Activated CD8-positive, alpha-beta memory T cell treated with anti-CD3 and anti-CD28 coated beads, Interleukin-2, amount 50 U/mL, for 1 hour (primary cell): Measurements from ENCODE around the gene CRYBG2.

Experiments
- DNase-seq: peaks from one replicate; pipeline ENCODE4 v3.0.0-alpha.2; 2020; ENCODE audit errors: extremely low read depth

CRYBG2 gene

GRCh38 chr1:26368486-26368885 lies 14.6 kb upstream of the CRYBG2 start:
- DNase-seq = no peak

DNA sequence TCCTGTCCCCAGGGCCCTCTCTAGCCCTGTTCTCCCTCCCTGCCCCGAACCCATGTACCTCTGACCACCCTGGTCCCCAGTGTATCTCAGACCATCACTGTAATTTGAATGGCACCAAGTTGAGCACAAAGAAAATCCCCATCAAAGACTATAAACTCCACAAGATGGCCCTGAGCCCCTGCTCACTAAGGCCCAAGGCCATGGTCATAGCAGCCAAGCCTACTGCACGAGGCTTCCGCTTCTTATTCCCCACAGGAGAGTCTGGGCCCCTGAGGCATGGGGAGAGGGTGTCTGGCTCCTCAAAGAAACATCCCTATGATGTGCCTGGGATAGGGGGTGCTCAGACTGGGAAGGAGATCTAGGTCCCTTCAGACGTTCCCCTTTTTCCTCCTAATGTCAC lies 14.1 kb upstream of the CRYBG2 start:
- DNase-seq = no peak

DNA sequence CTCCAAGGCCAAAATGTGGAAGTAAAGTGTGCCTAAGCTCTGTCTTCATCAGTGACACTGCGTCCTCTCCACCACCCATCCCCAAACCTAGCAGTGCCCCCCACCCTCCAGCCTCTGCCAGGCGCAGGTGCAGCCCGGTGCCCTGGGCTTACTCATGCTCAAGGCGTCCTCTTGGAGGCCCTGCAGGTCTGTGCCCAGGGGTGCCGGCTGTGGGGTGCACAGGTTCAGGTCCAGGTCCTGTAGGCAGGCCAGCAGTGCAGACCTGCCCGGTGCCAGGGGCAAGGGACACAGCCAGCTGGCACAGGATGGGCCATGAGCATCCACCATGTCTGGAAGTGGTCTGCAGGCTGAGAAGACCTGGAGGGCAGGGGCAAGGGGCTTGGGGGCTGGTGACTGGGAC lies 13.5 kb upstream of the CRYBG2 start:
- DNase-seq = no peak

DNA sequence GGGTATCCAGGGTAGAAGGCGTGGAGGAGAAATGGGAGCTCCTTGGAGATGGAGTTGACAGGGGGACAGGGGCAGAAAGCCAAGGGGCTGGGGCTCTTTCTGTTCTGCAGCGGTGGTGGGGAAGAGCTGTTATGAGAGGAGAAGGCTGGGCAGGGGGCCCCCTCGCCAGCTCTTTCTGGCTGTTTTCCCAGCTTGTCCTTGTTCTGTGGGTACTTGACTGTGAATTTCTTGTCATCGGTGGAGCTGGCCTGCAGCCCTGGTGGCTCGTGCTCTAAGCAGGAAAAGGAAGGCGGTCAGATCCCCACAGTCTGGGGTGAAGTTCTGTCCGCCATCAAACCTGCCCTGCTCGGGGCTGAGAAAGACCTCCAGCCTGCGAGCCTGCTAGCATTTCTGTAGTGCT lies 11.0 kb upstream of the CRYBG2 start:
- DNase-seq = no peak

GRCh38 chr1:26363549-26364448 lies 9.9 kb upstream of the CRYBG2 start:
- peak; percentile 63 for DNase-seq

DNA sequence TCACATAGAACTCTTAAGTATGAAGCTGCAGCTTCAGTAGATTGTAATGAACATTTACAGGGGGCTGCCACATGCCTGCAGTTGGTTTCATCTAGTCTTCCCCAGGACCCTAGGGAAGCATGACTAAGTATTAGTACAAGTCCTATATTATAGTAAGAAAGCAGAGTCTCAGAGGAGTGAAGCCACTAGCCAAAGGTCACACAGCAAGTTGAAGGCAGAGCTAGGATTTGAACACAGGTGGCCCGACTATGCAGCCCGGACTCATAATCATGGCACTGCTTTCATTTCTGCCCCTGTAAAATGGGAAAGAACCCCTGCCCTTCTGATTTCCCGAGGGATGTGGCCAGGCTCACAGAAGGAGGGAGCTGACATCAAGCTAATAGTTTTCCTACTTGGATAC lies 8.4 kb upstream of the CRYBG2 start:
- DNase-seq = no peak

- DNase-seq = no peak
Measured at GRCh38 chr1:26361605-26362122, 7.7 kb upstream of the CRYBG2 start.

DNA sequence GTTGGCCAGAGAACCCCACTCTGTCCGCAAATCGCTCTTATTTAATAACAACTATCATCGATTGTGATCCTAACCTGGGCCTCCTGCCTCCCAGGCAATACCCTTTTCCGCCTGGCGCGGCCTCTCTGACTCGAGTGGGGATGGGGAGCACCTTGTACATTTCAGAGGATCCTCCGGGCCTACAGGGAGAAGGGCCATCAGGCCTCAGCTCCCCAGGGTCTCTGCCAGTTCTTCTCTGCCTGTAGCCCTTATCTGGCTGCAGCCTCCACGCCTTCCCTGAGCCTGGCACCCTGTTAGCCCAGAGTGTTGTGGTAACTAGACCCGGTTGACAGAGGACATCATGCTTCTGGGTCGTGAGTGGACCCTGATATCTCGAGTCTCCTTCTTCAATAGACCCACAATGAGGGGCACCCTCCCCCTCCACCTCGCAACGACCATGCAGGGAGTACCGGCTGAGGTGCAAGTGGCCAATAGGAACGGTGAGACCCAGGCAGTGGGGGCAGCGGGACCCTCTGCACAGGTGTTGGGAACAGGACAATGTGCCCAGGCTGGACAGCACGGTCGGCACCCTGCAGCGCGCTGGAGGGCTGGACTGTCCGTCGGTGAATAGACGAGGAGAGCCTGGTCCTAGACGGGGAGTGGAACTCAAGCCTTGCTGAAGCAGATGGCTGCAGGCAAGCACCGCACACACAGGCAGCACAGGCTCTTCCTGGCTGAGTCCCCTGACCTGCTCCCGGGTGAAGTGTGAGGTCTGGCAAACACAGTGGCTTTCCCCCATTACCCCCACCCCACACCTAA lies 7.1 kb upstream of the CRYBG2 start:
- DNase-seq = no peak

GRCh38 chr1:26359981-26360806 lies 6.3 kb upstream of the CRYBG2 start:
- DNase-seq = no peak

GRCh38 chr1:26358411-26359384 lies 4.8 kb upstream of the CRYBG2 start:
- peak; percentile 80 for DNase-seq

GRCh38 chr1:26357121-26357602 lies 3.2 kb upstream of the CRYBG2 start:
- DNase-seq = no peak

DNA sequence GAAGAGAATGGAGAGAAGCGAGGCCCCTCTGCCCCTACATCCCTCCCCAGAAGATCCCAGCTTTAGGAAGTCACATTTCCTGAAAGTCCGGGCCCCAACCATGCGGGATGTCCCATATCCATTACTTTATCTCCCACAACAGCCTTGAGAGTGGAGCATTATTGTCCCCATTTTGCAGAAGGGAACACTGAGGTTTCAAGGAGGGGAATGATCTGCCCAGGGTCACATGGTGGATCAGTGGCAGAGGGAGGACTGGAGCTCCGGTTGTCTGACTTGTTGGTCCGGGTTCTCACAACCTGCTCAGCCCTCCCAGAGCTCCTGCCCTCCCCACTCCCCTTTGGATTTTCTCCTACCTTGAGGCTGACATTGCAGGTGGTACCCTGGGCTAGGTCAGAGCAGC lies 2.2 kb upstream of the CRYBG2 start:
- DNase-seq = no peak

GRCh38 chr1:26354972-26355371 lies 1.0 kb upstream of the CRYBG2 start:
- DNase-seq = no peak

DNA sequence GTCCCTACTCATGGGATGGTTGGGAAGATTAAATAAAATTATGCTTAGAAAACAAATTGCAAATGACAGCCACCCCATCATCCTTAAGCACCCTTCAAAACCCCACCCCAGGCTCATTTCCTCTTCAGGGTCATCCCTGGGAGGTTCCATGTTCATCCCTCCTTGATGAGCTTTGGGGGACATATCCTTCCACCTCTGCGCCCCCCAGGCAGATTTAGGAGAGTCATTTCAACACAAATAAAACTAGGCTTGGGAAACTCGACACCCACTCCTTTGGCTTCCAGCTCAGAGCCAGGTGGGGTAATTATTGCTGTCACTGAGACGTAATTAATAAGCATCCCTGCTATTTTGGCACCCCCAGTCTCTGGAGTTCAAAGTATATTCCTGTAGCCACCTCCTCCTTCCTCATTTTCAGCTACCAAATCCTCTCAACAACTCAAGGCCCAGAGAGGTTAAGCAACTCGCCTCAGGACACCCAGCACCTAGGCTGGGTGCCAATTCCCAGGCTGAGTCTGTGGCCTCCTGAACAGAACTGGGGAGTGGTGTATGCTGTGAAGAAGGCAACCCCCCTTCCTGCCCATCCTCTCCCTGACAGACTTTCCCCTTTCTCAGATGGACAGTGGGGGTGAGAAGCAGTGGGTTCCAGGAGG lies 595 bp downstream of the CRYBG2 start:
- DNase-seq = no peak

DNA sequence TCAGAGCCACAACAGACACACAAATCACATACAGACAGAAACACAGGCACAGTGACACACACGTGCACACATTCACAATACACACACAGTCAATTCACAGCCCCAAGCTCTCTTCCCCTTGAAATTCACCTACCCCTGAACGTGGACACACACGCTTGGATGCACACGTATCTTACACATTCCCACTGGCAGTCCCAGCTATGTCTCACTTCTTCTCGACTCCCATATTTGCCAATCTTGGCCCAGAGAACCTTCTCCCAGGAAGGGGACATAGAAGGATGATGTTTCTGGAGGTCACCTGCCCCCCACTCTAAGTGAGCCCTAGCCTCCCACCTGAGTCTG lies 1.6 kb downstream of the CRYBG2 start:
- no peak for DNase-seq

DNA sequence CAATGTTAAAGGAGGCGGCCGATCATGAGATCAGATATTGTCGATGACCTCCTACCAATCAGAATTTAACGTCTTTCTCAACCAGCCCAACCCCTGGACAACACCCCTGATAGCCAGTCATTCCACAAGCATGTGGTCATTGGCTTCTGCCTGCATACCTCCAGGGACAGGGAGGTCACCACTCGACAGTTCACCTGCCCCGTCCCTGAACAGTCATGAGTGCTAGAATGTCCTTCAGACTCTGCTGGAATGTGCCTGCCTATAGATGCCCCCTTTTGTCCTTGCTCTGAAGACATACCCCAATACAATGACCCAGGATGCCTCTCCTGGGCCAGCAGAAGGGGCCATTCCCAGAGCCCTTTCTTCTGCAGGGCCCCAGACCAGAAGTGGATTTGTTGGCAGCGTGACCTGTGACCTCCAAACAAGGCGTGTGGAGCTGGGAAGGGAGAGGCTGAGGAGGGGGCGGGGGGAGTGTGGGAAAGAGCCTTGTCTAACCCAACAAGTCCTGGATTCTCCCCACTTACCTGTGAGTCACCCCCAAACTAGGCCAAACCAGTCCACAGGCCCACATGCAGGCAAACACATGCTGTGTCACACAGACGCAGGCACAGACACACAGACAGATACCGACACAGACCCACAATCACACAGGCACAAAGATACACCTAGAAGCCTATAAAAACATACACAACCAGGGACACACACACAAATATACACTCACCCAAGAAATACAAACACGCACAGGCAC lies 2.2 kb downstream of the CRYBG2 start:
- no peak for DNase-seq

- DNase-seq = no peak
Measured at GRCh38 chr1:26350701-26351589, 3.0 kb downstream of the CRYBG2 start.

GRCh38 chr1:26350343-26350700 lies 3.6 kb downstream of the CRYBG2 start:
- DNase-seq = no peak

- DNase-seq = no peak
Measured at GRCh38 chr1:26349877-26350244, 4.1 kb downstream of the CRYBG2 start.
